ENCODE measurements around the gene PTPRT. TPM values are rescaled to one million over a fixed set of nuclear protein-coding genes. Genes with fewer than 3 reads are reported as not detected.

PTPRT gene
- total and polyA plus RNA-seq, 10 of the 15 experiments (the other 5 are each of a cell fraction or from before 2014, with no cell fraction given), result not detected

GRCh38 chr20:43210901-43211300 lies 21.2 kb upstream of the PTPRT start:
- Histone ChIP-seq H3K27me3 (replicated peaks in 1 of 2; ENCODE audit: control insufficient read depth in 2 of 2, insufficient read depth in 2 of 2, low read length in 1 of 2) (no peaks in the 10 kb centered on the region), H3K79me2 (ENCODE audit: control insufficient read depth, insufficient read depth, low read length) (no peaks in the 10 kb centered on the region), H3K9ac (ENCODE audit: control insufficient read depth, insufficient read depth, low read length) (no peak overlapping the region), H4K20me1 (ENCODE audit: control insufficient read depth, insufficient read depth) (no peaks in the 10 kb centered on the region), H3K4me2 (ENCODE audit: control insufficient read depth, insufficient read depth) (no peak overlapping the region), H2AFZ (ENCODE audit: control insufficient read depth, low read depth, low read length) (no peak overlapping the region), H3K4me3 (no peak overlapping the region), H3K27ac (ENCODE audit: control insufficient read depth, insufficient read depth) (no peak overlapping the region), H3K9me3 (replicated peaks; ENCODE audit: control insufficient read depth, insufficient read depth, low read length) (no peaks in the 10 kb centered on the region), H3K36me3 (ENCODE audit: control insufficient read depth in 2 of 2, insufficient read depth in 2 of 2, low read length in 1 of 2) (no peaks in the 10 kb centered on the region), H3K4me1 (ENCODE audit: control insufficient read depth, insufficient read depth, low read length) (no peaks in the 10 kb centered on the region)
- no TSS peak for BruUV-seq (replicated peaks)
- no peak for FAIRE-seq
- POLR2A ChIA-PET, result no interaction called here
- no peak for DNase-seq (ENCODE audit: low read depth, low spot score)
- intact Hi-C loops (cut with micrococcal nuclease; ENCODE audit: unreplicated experiment), result no loop called here
- in situ Hi-C loops (cut with MboI), result no loop called here
- CTCF ChIA-PET, result no interaction called here
- SMC1A ChIA-PET (ENCODE audit: uncharacterized antibody, unreplicated experiment), result no interaction called here
- no peak for ATAC-seq
- RAD21 ChIA-PET (ENCODE audit: unreplicated experiment), result no interaction called here
- WGBS (ENCODE audit: insufficient coverage, insufficient replicate concordance, low lambda C conversion rate, missing lambda C conversion rate), result 4% methylated on average over 3 of the region's 3 CpGs
- no peak for TF ChIP-seq EGR1 (IDR thresholded peaks at IDR 0.05; ENCODE audit: borderline replicate concordance in 1 of 2, low read depth in 2 of 2, low read length in 2 of 2)
- no peak for TF ChIP-seq SMAD1 (IDR thresholded peaks at IDR 0.05; ENCODE audit: low read depth, partially characterized antibody)
- no peak for TF ChIP-seq MEF2B (IDR thresholded peaks at IDR 0.05; ENCODE audit: partially characterized antibody, poor library complexity, severe bottlenecking)
- TF ChIP-seq ZNF274 (IDR thresholded peaks at IDR 0.05; ENCODE audit: insufficient read depth, insufficient read length), result no peak
- no peak for TF ChIP-seq GABPA (IDR thresholded peaks at IDR 0.05; ENCODE audit: low read depth)
- TF ChIP-seq POU2F2 (IDR thresholded peaks at IDR 0.05; ENCODE audit: borderline replicate concordance, low read depth, low read length), result no peak
- TF ChIP-seq JUND (IDR thresholded peaks at IDR 0.05; ENCODE audit: low read depth, low read length), result no peak
- TF ChIP-seq, protein P1, sequence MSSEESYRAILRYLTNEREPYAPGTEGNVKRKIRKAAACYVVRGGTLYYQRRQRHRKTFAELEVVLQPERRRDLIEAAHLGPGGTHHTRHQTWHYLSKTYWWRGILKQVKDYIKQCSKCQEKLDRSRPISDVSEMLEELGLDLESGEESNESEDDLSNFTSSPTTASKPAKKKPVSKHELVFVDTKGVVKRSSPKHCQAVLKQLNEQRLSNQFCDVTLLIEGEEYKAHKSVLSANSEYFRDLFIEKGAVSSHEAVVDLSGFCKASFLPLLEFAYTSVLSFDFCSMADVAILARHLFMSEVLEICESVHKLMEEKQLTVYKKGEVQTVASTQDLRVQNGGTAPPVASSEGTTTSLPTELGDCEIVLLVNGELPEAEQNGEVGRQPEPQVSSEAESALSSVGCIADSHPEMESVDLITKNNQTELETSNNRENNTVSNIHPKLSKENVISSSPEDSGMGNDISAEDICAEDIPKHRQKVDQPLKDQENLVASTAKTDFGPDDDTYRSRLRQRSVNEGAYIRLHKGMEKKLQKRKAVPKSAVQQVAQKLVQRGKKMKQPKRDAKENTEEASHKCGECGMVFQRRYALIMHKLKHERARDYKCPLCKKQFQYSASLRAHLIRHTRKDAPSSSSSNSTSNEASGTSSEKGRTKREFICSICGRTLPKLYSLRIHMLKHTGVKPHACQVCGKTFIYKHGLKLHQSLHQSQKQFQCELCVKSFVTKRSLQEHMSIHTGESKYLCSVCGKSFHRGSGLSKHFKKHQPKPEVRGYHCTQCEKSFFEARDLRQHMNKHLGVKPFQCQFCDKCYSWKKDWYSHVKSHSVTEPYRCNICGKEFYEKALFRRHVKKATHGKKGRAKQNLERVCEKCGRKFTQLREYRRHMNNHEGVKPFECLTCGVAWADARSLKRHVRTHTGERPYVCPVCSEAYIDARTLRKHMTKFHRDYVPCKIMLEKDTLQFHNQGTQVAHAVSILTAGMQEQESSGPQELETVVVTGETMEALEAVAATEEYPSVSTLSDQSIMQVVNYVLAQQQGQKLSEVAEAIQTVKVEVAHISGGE (CRISPR knock-in tag; IDR thresholded peaks at IDR 0.05), result no peak
- no peak for TF ChIP-seq SREBF1 (IDR thresholded peaks at IDR 0.05; ENCODE audit: low read length)
- no peak for TF ChIP-seq CHD1 (IDR thresholded peaks at IDR 0.05; ENCODE audit: low read depth, low read length)
- no peak for TF ChIP-seq RBBP5 (conservative IDR thresholded peaks at IDR 0.05)
- no peak for TF ChIP-seq ZZZ3 (IDR thresholded peaks at IDR 0.05; ENCODE audit: control insufficient read depth, insufficient read length, low read depth)
- TF ChIP-seq FOXM1 (IDR thresholded peaks at IDR 0.05; ENCODE audit: low read depth, low read length), result no peak
- no peak for TF ChIP-seq NFYA (IDR thresholded peaks at IDR 0.05; ENCODE audit: borderline replicate concordance, low read depth, low read length)
